Hair follicular keratinocyte (primary cell): ENCODE results near the gene SNX21. TPM values are rescaled to one million over a fixed set of nuclear protein-coding genes. Genes with fewer than 3 reads are reported as not detected.

Experiments used
- total RNA-seq: library from RNA; depleted of rRNA; stranded (reverse); fragments of >200 nt; gene quantifications from 2 replicates; pipeline ENCODE4 v1.2.3, GENCODE V29; 2015

The SNX21 gene
- 14.5 and 19.3 TPM in 2 replicates for total RNA-seq

GRCh38 chr20:45833030-45833882 lies at the start of gene SNX21:
TSS of gene SNX21 (plus strand) at chr20:45833799. CDS start at chr20:45833920, 121 bp downstream.

GRCh38 chr20:45812157-45813005 lies 21.2 kb upstream of the SNX21 start, which contains the start of gene UBE2C:
TSS of gene UBE2C (plus strand) at chr20:45812644. CDS start at chr20:45812696, 52 bp downstream.

GRCh38 chr20:45827030-45827652 lies 6.5 kb upstream of the SNX21 start, which contains the start of gene TNNC2:
TSS of gene TNNC2 (minus strand) at chr20:45827312. CDS start at chr20:45827248, 64 bp downstream.

GRCh38 chr20:45857114-45857881 lies 23.7 kb downstream of the SNX21 start, which contains the start of the genes ACOT8 and ZSWIM3:
TSS of gene ACOT8 (minus strand) at chr20:45857392. CDS start at chr20:45857315, 77 bp downstream.
TSS of gene ZSWIM3 (plus strand) at chr20:45857614. CDS start at chr20:45857826, 212 bp downstream.

GRCh38 chr20:45880988-45881788 lies 47.6 kb downstream of the SNX21 start, which contains the start of gene ZSWIM1:
TSS of gene ZSWIM1 (plus strand) at chr20:45881227. CDS start at chr20:45882593, 1,366 bp downstream.

GRCh38 chr20:45887346-45887715 lies 53.7 kb downstream of the SNX21 start, which contains the start of gene SPATA25:
TSS of gene SPATA25 (minus strand) at chr20:45887622. CDS start at chr20:45887590, 32 bp downstream.

GRCh38 chr20:45890985-45891983 lies 57.7 kb downstream of the SNX21 start, which contains the start of the genes CTSA and NEURL2:
TSS of gene CTSA (plus strand) at chr20:45891335. CDS start at chr20:45891569, 234 bp downstream.
TSS of gene NEURL2 (minus strand) at chr20:45891208. CDS start at chr20:45890991, 217 bp downstream.

Other genes with a start within 250 kb of the SNX21 start
- not detected in 2 replicates for gene WFDC10A, start 204.1 kb upstream of the SNX21 start, total RNA-seq
- not detected in 2 replicates for gene WFDC9, start 202.5 kb upstream of the SNX21 start, total RNA-seq
- not detected in 2 replicates for gene WFDC11, start 163.6 kb upstream of the SNX21 start, total RNA-seq
- gene WFDC13, start 131.8 kb upstream of the SNX21 start, total RNA-seq, result not detected in 2 replicates
- gene WFDC10B, start 128.8 kb upstream of the SNX21 start, total RNA-seq, result not detected in 2 replicates
- gene SPINT4, start 111.5 kb upstream of the SNX21 start, total RNA-seq, result not detected in 2 replicates
- gene WFDC3, start 41.9 kb upstream of the SNX21 start, total RNA-seq, result not detected in 2 replicates
- 10.6 and 11.9 TPM in 2 replicates for gene DNTTIP1, start 41.8 kb upstream of the SNX21 start, total RNA-seq
- 57.3 and 146 TPM in 2 replicates for gene UBE2C, start 21.2 kb upstream of the SNX21 start, total RNA-seq
- gene TNNC2, start 6.5 kb upstream of the SNX21 start, total RNA-seq, result not detected in 2 replicates
- gene ACOT8, start 23.6 kb downstream of the SNX21 start, total RNA-seq, result 41.1 and 59.1 TPM in 2 replicates
- gene ZSWIM3, start 23.8 kb downstream of the SNX21 start, total RNA-seq, result 2.7 and 3.2 TPM in 2 replicates
- 4.4 and 7.3 TPM in 2 replicates for gene ZSWIM1, start 47.4 kb downstream of the SNX21 start, total RNA-seq
- gene SPATA25, start 53.8 kb downstream of the SNX21 start, total RNA-seq, result not detected in 2 replicates
- 1.7 and 3.4 TPM in 2 replicates for gene NEURL2, start 57.4 kb downstream of the SNX21 start, total RNA-seq
- 22.9 and 26.6 TPM in 2 replicates for gene CTSA, start 57.5 kb downstream of the SNX21 start, total RNA-seq
- 123 and 157 TPM in 2 replicates for gene PLTP, start 78.4 kb downstream of the SNX21 start, total RNA-seq
- gene PCIF1, start 100.9 kb downstream of the SNX21 start, total RNA-seq, result 14.2 and 14.9 TPM in 2 replicates
- gene ZNF335, start 138.4 kb downstream of the SNX21 start, total RNA-seq, result 11.1 and 12.6 TPM in 2 replicates
- gene MMP9, start 175.1 kb downstream of the SNX21 start, total RNA-seq, result 49.9 and 508 TPM in 2 replicates
- gene SLC12A5, start 195.4 kb downstream of the SNX21 start, total RNA-seq, result 0.23 and 0.76 TPM in 2 replicates